ENCODE results near the gene NUDCD3.

The NUDCD3 gene

GRCh38 chr7:44347546-44348114 is 142.8 kb downstream of the NUDCD3 start:
- DNase-seq, result no peak

- DNase-seq, result no peak
These were observed 144.4 kb downstream of the NUDCD3 start for GRCh38 chr7:44346063-44346462.

- DNase-seq, result no peak
These were observed 149.1 kb downstream of the NUDCD3 start for GRCh38 chr7:44341401-44341800.

- no peak for DNase-seq
These were observed 151.9 kb downstream of the NUDCD3 start for GRCh38 chr7:44338600-44338999.

DNA sequence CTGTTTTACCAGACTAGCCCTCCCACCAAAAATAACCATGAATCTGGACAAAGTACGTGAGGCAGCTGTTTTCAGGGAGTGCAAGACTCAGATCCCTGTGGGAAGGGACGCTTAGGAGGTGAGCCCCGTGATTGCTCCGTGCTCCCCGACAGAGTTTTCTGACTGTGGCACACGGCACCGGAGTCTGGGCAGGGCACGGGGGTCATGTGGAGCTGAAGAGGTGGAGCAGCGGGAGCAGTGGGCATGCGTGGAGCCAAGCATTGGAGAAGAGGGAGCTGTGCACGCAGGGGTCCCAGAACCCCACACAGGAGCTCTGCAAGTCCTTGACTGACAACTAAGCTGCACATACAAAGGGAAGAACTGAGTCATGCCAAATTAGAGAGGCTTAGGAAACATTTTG is 154.0 kb downstream of the NUDCD3 start:
- DNase-seq, result no peak

DNA sequence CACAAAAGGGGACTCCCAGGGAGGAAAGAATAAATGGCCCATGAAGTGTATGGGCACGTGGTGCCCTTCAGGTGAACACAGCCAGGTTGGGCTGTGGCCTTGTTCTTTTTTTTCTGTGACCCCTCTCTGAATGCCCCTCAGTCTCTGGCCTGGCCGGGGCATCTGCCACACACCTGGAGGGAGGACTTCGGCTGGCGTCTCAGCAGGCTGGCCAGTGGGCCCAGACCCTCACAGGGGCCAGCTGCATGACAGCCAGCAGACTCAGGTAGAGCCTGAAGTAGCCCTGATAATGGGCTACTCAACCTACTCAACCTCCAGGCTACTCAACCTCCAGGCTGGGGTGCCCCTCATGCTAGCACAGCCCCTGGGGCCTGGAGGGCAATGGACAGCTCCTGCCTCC is 155.3 kb downstream of the NUDCD3 start:
- DNase-seq, result no peak

DNA sequence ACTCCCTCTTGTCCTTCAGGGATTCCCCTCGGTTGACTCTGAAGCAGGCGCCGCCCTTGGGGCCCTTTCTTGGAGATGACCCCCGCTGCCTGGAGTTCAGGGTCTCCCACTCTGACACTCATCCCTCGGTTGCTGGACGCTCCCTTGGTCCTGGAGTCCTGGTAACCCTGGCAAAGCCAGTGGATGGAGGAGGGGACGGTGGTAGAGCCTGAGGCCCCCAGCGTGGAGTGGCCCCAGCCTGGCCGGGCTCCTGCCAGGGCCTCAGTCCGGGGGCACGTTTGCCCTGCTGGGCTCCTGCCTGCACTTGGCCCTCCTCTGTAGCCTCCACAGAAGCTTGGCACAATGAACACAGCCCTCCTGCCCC is 155.7 kb downstream of the NUDCD3 start:
- DNase-seq, result no peak

DNA sequence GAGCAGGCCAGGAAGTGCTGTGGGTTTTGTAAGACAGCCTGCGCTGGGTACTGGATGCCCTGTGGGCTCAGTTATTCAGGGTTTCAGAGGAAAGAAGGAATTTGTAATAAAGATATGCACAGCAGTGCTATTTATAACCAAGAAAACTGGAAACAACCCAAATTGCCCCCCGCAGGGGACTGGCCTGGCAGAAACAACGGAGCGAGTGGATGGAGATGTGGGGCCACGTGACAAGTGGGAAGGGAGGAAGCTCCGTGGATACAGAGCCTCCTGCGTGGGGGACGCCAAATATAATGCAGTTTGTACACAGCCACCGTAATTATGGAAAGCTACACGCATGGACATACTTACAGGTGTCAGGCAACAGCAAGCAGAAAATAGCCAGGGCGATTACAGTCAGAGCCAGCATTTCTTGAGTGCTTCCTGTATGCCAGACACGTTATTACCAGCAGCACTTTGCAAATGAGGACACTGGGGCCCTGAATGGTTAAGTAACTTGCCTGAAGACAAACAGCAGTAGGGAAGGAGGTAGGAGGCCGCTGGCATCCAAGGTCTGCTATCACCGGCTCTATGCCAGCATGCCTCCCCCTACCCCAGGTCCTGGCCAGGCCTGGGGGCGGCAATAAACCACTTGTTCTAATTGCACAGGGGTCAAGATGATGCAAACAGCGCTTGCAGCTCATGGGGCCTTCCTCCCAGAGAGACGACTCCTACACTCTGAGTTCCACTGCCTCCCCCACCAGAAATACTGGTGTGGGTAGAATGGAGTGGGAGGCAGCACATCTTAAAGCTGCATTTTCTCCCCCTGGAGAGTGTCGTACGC is 156.3 kb downstream of the NUDCD3 start:
- DNase-seq, result no peak

DNA sequence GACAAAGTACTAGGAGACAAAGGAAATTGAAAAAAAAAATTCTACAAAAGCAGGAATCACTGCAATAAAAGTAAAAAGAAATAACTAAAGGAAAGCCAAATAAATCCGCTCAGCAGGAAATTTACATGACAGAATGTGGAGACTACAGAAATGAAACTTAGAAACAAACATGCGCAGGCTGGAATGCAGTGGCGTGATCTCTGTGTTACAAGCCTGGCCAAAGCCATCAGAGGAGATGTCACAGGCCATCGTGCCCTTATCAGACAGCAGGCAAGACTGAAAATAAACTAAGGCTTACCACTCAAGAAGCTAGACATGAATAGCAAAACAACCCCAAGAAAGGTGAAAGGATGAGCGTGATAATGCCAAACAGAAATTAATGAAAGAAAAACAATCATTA is 158.8 kb downstream of the NUDCD3 start:
- DNase-seq, result no peak

GRCh38 chr7:44330331-44330730 is 160.1 kb downstream of the NUDCD3 start:
- no peak for DNase-seq

DNA sequence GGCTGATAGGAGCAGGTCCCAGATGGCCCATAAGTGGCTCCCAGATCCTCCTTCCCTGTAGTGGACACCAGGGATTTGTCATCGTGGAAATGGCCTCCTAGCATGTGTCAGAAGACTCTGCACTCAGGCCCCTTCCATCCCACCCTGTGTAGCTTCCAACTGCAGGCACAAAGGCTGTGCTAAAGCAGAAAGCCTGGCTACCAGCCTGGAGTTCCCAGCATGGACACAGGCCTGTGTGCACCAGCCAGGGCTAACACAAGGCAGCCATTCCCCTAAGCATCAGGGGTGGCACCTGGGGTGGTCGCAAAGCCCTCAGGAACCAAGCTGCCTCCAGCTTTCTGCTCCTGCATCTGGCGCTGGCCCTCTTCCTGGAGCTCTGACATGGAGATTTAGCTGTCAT is 160.6 kb downstream of the NUDCD3 start:
- no peak for DNase-seq

Data from NCI-H146 (cell line).